Effector memory CD8-positive, alpha-beta T cell (primary cell): Measurements from ENCODE around the gene GADD45GIP1.
A peak's percentile ranks its signal among the peaks of the same experiment; 100 is the strongest.
"Not testable (repeated sequence)": the region's sequence is repeated elsewhere in the genome, so short reads cannot be mapped to it uniquely, and the experiment has no call there.

Experiments used
- ATAC-seq: fragments of 150-1000 bp; cut with Tn5 transposase; replicated peaks from 2 replicates; pipeline ENCODE4 v1.10.0; 2021; ENCODE audit warnings: mild to moderate bottlenecking, moderate library complexity
- DNase-seq, 3 experiments: peaks; one replicate each; pipeline ENCODE4 v3.0.0; 2021
- H3K27ac Mint-ChIP-seq, 2 donors: one replicate each; pipeline ENCODE4 v1.8.0; 2022; ENCODE audit warnings: mild to moderate bottlenecking in 2 of 2, mixed read lengths in 2 of 2, moderate library complexity in 2 of 2
- H3K27me3 Mint-ChIP-seq, 2 donors: one replicate each; pipeline ENCODE4 v1.8.0; 2022; ENCODE audit warnings: mixed read lengths in 2 of 2
- H3K36me3 Mint-ChIP-seq: one replicate; pipeline ENCODE4 v1.8.0; 2022; ENCODE audit warnings: mild to moderate bottlenecking, moderate library complexity, mixed read lengths; ENCODE audit not compliant: insufficient read depth
- H3K4me1 Mint-ChIP-seq, 2 donors: one replicate each; pipeline ENCODE4 v1.8.0; 2022; ENCODE audit warnings: low read depth in 2 of 2, mixed read lengths in 2 of 2
- H3K4me3 Mint-ChIP-seq, 2 donors: one replicate each; pipeline ENCODE4 v1.8.0; 2022; ENCODE audit warnings: mild to moderate bottlenecking in 2 of 2, mixed read lengths in 2 of 2, moderate library complexity in 2 of 2
- H3K9me3 Mint-ChIP-seq, 2 donors: one replicate each; pipeline ENCODE4 v1.8.0; 2022; ENCODE audit warnings: mixed read lengths in 2 of 2

GADD45GIP1 gene

GRCh38 chr19:12965017-12965811, 8.2 kb upstream of the GADD45GIP1 start:
- peaks cover 4% of the 10 kb centered on the region for H3K36me3 Mint-ChIP-seq
- DNase-seq: peak; percentile 73 to 84 (median 79)
- peak overlapping the region; percentile 82 to 84 for H3K4me3 Mint-ChIP-seq
- no peaks in the 10 kb centered on the region for H3K9me3 Mint-ChIP-seq
- no peaks in the 10 kb centered on the region for H3K27me3 Mint-ChIP-seq
- H3K4me1 Mint-ChIP-seq: peaks cover 5 to 7% of the 10 kb centered on the region in 2 donors
- H3K27ac Mint-ChIP-seq: peak overlapping the region in 1 of 2 donors; percentile 10
- ATAC-seq: peak; percentile 96

DNA sequence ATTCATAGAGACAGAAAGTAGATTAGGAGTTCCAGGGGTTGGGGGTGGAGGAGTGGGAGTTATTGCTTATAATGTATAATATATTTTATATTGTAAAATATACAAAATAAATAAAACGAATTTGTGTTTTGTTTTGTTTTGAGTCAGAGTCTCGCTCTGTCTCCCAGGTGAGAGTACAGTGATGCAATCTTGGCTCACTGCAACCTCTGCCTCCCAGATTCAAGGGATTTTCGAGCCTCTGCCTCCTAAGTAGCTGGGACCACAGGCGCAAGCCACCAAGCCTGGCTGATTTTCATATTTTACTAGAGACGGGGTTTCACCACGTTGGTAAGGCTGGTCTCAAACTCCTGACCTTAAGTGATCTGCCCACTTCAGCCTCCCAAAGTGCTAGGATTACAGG, 2.5 kb upstream of the GADD45GIP1 start:
- ATAC-seq (no peak), DNase-seq (no peak)
- peaks cover 15 to 17% of the 10 kb centered on the region in 2 donors for H3K4me1 Mint-ChIP-seq
- no peaks in the 10 kb centered on the region for H3K9me3 Mint-ChIP-seq
- no peaks in the 10 kb centered on the region for H3K27me3 Mint-ChIP-seq
- H3K36me3 Mint-ChIP-seq: peaks cover 14% of the 10 kb centered on the region
- no peak overlapping the region for H3K27ac Mint-ChIP-seq
- H3K4me3 Mint-ChIP-seq: no peak overlapping the region

DNA sequence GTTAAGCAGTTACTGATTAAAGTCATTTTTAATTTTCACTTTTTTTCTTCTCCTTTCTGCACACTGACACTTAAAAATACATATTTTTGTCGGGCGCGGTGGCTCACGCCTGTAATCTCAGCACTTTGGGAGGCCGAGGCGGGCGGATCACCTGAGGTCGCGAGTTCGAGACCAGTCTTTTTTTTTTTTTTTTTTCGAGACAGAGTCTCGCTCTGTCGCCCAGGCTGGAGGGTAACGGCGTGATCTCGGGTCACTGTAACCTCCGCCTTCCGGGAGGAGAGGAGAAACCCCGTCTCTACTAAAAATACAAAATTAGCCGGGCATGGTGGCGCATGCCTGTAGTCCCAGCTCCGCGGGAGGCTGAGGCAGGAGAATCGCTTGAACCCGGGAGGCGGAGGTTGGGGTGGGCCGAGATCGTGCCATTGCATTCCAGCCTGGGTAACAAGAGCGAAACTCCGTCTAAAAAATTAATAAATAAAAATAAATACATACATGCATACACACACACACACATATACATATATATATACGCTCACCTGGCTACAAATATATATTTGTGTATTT, 448 bp upstream of the GADD45GIP1 start:
- peak; percentile 18 for ATAC-seq
- not testable (repeated sequence) for H3K27me3 Mint-ChIP-seq, DNase-seq

GRCh38 chr19:12955996-12956395, 1.0 kb downstream of the GADD45GIP1 start:
- Mint-ChIP-seq H3K36me3 (peaks cover 43% of the 10 kb centered on the region), H3K4me3 (peak overlapping the region; percentile 80 to 84)
- no peak for DNase-seq

More for the DNA sequence above, 448 bp upstream of the GADD45GIP1 start:
- H3K36me3 Mint-ChIP-seq: peaks cover 30% of the 10 kb centered on the region
- H3K9me3 Mint-ChIP-seq: not testable (repeated sequence)
- peaks cover 19 to 21% of the 10 kb centered on the region in 2 donors for H3K4me1 Mint-ChIP-seq
- peak overlapping the region; percentile 80 to 84 for H3K4me3 Mint-ChIP-seq
- peak overlapping the region; percentile 73 to 75 for H3K27ac Mint-ChIP-seq

DNA sequence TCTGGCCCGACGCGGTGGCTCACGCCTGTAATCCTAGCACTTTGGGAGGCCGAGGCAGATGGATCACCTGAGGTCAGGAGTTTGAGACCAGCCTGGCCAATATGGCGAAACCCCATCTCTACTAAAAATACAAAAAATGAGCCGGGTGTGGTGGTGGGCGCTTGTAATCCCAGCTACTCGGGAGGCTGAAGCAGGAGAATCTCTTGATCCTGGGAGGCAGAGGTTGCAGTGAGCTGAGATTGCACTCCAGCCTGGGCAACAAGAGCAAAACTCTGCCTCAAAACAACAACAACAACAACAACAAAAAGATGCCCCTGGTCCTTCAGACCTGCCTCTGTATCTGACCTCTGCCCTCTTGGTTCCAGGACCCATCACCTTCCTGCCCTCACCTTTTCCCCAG, 1.4 kb downstream of the GADD45GIP1 start:
- Mint-ChIP-seq H3K27ac (peak overlapping the region; percentile 73 to 75), H3K4me3 (peak overlapping the region; percentile 80 to 84), H3K36me3 (peaks cover 43% of the 10 kb centered on the region), H3K4me1 (peaks cover 19 to 21% of the 10 kb centered on the region in 2 donors)
- ATAC-seq, H3K27me3 Mint-ChIP-seq, DNase-seq, H3K9me3 Mint-ChIP-seq: not testable (repeated sequence)

More at GRCh38 chr19:12955996-12956395, 1.0 kb downstream of the GADD45GIP1 start:
- no peaks in the 10 kb centered on the region for H3K27me3 Mint-ChIP-seq
- no peak for ATAC-seq
- H3K4me1 Mint-ChIP-seq: peaks cover 19 to 21% of the 10 kb centered on the region in 2 donors
- H3K27ac Mint-ChIP-seq: peak overlapping the region; percentile 73 to 75
- no peaks in the 10 kb centered on the region for H3K9me3 Mint-ChIP-seq

DNA sequence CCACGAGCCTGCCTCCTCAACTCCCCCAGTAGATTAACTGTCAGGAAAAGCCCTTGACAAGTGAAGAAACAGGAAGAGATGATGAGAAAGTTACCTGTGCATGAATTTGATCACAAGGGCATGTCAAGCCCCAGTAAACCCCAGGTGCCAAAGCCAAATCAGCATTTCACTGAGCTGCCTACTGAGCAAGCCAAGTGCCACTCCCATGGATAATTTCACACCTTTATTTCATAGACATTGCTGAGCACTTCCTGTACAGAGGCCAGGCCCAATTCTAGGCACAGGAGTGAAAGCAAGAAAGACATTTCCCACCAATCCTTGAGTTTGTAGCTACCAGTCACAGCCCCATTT, 2.4 kb downstream of the GADD45GIP1 start:
- peaks cover 49% of the 10 kb centered on the region for H3K36me3 Mint-ChIP-seq

GRCh38 chr19:12953799-12954611, 3.0 kb downstream of the GADD45GIP1 start:
- Mint-ChIP-seq H3K4me1 (peaks cover 19 to 22% of the 10 kb centered on the region in 2 donors), H3K9me3 (no peaks in the 10 kb centered on the region), H3K27me3 (no peaks in the 10 kb centered on the region), H3K36me3 (peaks cover 55% of the 10 kb centered on the region), H3K4me3 (peak overlapping the region in 1 of 2 donors; percentile 31), H3K27ac (peak overlapping the region; percentile 75 to 89)
- DNase-seq (no peak), ATAC-seq (no peak)

More for the DNA sequence above, 2.4 kb downstream of the GADD45GIP1 start:
- Mint-ChIP-seq H3K9me3 (no peaks in the 10 kb centered on the region), H3K27ac (peak overlapping the region; percentile 75 to 89), H3K4me3 (peak overlapping the region in 1 of 2 donors; percentile 31), H3K4me1 (peaks cover 19 to 22% of the 10 kb centered on the region in 2 donors), H3K27me3 (no peaks in the 10 kb centered on the region)
- ATAC-seq (no peak), DNase-seq (no peak)

- DNase-seq: no peak
- H3K4me1 Mint-ChIP-seq: peaks cover 19 to 24% of the 10 kb centered on the region in 2 donors
- H3K27ac Mint-ChIP-seq: peak overlapping the region; percentile 75 to 89
- no peak for ATAC-seq
- H3K4me3 Mint-ChIP-seq: no peak overlapping the region
- H3K9me3 Mint-ChIP-seq: no peaks in the 10 kb centered on the region
- H3K36me3 Mint-ChIP-seq: peaks cover 63% of the 10 kb centered on the region
- no peaks in the 10 kb centered on the region for H3K27me3 Mint-ChIP-seq
Measured at GRCh38 chr19:12953138-12953798, 3.8 kb downstream of the GADD45GIP1 start.

- no peaks in the 10 kb centered on the region for H3K9me3 Mint-ChIP-seq
- H3K27me3 Mint-ChIP-seq: no peaks in the 10 kb centered on the region
Measured at GRCh38 chr19:12952488-12953137, 4.4 kb downstream of the GADD45GIP1 start.

GRCh38 chr19:12952050-12952449, 5.0 kb downstream of the GADD45GIP1 start:
- not testable (repeated sequence) for DNase-seq, H3K4me3 Mint-ChIP-seq, ATAC-seq, H3K9me3 Mint-ChIP-seq, H3K27me3 Mint-ChIP-seq
- peak overlapping the region in 1 of 2 donors; percentile 12 for H3K27ac Mint-ChIP-seq
- peaks cover 60% of the 10 kb centered on the region for H3K36me3 Mint-ChIP-seq
- peaks cover 19 to 28% of the 10 kb centered on the region in 2 donors for H3K4me1 Mint-ChIP-seq

More at GRCh38 chr19:12952488-12953137, 4.4 kb downstream of the GADD45GIP1 start:
- ATAC-seq (no peak), DNase-seq (no peak)
- H3K36me3 Mint-ChIP-seq: peaks cover 65% of the 10 kb centered on the region
- H3K4me3 Mint-ChIP-seq: no peak overlapping the region
- H3K27ac Mint-ChIP-seq: peak overlapping the region in 1 of 2 donors; percentile 12
- H3K4me1 Mint-ChIP-seq: peaks cover 19 to 27% of the 10 kb centered on the region in 2 donors

- peaks cover 71% of the 10 kb centered on the region for H3K36me3 Mint-ChIP-seq
- ATAC-seq: no peak
- no peaks in the 10 kb centered on the region for H3K9me3 Mint-ChIP-seq
- no peak for DNase-seq
- no peaks in the 10 kb centered on the region for H3K27me3 Mint-ChIP-seq
- H3K4me3 Mint-ChIP-seq: no peak overlapping the region
- peaks cover 20 to 24% of the 10 kb centered on the region in 2 donors for H3K4me1 Mint-ChIP-seq
- H3K27ac Mint-ChIP-seq: no peak overlapping the region
Measured at GRCh38 chr19:12949363-12950283, 7.4 kb downstream of the GADD45GIP1 start.
